Mesodermal cell (in vitro differentiated cells): ENCODE results near the gene SLC7A4.

Source experiments
- H3K27ac ChIP-seq: 2 replicates; pipeline ENCODE4 v1.7.0; 2013; ENCODE audit warnings: mild to moderate bottlenecking, low read depth, low read length, moderate library complexity; ENCODE audit not compliant: severe bottlenecking
- H3K36me3 ChIP-seq: 2 replicates; pipeline ENCODE4 v1.7.1; 2013; ENCODE audit warnings: mild to moderate bottlenecking, low read length, moderate library complexity; ENCODE audit not compliant: control insufficient read depth, insufficient read depth
- H3K4me1 ChIP-seq: one replicate; pipeline ENCODE4 v1.7.1; 2013; ENCODE audit warnings: mild to moderate bottlenecking, low read length; ENCODE audit not compliant: insufficient read depth, control insufficient read depth, poor library complexity, severe bottlenecking
- H3K4me3 ChIP-seq: 2 replicates; pipeline ENCODE4 v1.7.0; 2013; ENCODE audit warnings: low read length, control low read depth, mild to moderate bottlenecking; ENCODE audit not compliant: insufficient read depth, poor library complexity, severe bottlenecking; ENCODE audit errors: extremely low read depth
- H3K9me3 ChIP-seq: 2 replicates; pipeline ENCODE4 v1.7.1; 2013; ENCODE audit warnings: mild to moderate bottlenecking, low read length, moderate library complexity; ENCODE audit not compliant: control insufficient read depth
- WGBS, 2 experiments: methylation state at CpG; one replicate each; pipeline ENCODE4 v1.1.5; 2013; ENCODE audit warnings: missing lambda C conversion rate in 2 of 2; ENCODE audit not compliant: insufficient coverage in 2 of 2; 5-methylcytosine and 5-hydroxymethylcytosine counted together

Gene SLC7A4

DNA sequence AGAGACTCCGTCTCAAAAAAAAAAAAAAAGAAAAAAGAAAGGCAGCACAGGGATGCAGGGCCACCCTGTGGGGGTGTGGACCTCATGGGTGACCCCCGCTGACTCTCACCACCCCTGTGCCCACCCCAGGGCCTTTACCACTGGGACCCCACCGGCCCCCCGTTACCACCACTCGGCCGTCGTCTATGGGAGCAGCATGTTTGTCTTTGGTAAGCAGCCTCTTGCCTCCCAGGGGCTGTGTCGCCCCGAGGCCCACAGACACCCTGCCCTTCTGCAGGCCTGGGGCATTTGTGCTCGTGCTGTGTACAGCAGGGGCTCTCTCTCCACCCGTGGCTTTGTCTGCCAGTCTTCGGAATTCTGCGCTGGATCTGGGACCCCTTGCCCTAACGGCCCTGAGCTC is 45.0 kb downstream of the SLC7A4 start:
- Histone ChIP-seq H3K9me3 (no peaks in the 10 kb centered on the region), H3K4me3 (no peak overlapping the region), H3K27ac (no peak overlapping the region), H3K36me3 (peaks cover 70% of the 10 kb centered on the region), H3K4me1 (peaks cover 7% of the 10 kb centered on the region)
- 95 to 98% methylated on average over 6 to 12 of the region's 14 CpGs for WGBS, 2 experiments

DNA sequence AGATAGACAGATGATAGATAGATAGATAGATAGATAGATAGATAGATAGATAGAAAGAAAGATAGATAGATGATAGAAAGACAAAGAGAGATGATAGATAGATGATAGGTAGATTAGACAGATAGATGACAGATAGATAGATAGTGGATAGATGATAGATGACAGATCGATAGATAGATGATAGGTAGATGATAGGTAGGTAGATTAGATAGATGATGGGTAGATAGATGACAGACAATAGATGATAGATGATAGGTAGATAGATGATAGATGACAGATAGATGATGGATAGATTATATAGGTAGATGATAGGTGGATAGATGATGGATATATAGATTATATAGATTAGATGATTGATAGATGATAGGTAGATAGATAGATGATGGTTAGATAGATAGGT is 46.0 kb downstream of the SLC7A4 start:
- Histone ChIP-seq H3K4me3 (no peak overlapping the region), H3K9me3 (no peaks in the 10 kb centered on the region), H3K27ac (no peak overlapping the region), H3K36me3 (peaks cover 61% of the 10 kb centered on the region), H3K4me1 (peaks cover 9% of the 10 kb centered on the region)
- 88 to 92% methylated on average over 1 of the region's 1 CpG for WGBS, 2 experiments

GRCh38 chr22:20985720-20986119 is 46.6 kb downstream of the SLC7A4 start:
- Histone ChIP-seq H3K36me3 (peaks cover 54% of the 10 kb centered on the region), H3K9me3 (no peaks in the 10 kb centered on the region), H3K4me3 (no peak overlapping the region), H3K27ac (no peak overlapping the region), H3K4me1 (peaks cover 11% of the 10 kb centered on the region)
- 90 to 95% methylated on average over 7 of the region's 7 CpGs for WGBS, 2 experiments

DNA sequence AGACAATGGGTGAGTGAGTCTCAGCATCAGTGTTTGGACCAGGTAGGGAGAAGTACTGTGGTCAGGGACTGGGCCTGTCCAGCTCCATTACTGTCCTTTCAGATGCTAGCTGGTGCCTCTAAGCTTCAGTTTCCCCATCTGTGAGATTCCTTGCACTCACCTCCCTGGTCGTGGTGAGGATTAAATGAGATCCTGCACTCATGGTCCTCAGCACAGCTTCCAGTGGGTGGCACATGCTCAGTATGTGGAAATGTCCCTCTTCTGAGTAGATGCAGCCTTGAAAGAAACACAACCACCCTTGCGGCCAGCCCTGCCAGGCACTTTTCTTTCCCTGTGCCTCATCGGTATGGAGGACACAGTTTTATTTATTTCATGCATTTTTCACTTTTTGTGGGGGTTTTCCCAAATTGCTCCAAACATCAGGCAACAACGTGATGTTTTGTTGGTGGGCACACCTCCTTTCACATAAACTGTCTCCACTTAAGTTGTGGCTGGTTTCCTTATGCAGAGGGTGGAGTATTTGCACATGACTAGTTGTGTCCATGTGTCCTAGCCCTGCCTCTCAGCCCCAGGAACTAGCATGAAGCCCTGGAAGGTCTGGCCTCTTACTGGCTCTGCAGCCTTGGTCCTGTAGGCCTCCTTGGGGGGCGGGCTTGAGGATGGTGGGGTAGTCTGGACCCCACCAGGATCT is 49.1 kb downstream of the SLC7A4 start:
- H3K36me3 ChIP-seq: peaks cover 39% of the 10 kb centered on the region
- peaks cover 11% of the 10 kb centered on the region for H3K9me3 ChIP-seq
- H3K4me3 ChIP-seq: peak overlapping the region; percentile 83
- no peak overlapping the region for H3K27ac ChIP-seq
- WGBS, 2 experiments: 100% methylated on average over 1 to 3 of the region's 5 CpGs
- peaks cover 11% of the 10 kb centered on the region for H3K4me1 ChIP-seq

DNA sequence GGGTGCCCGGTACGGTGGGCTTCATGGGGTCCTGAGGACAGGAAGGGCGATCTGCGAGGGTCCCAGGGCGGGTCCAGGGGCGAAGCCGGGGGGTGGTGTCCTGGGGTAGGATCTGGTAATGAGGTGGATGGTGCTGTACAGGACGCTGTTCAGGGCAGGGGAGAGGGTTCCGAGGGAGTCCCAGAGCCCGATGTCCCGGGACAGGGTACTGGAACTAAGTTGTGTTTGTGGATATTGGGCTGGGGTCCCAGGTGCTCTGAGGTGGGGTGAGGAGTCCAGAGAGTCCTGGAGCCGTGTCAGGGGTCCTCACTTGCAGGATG is 49.8 kb downstream of the SLC7A4 start:
- Histone ChIP-seq H3K4me1 (peaks cover 11% of the 10 kb centered on the region), H3K4me3 (peak overlapping the region; percentile 83), H3K9me3 (peaks cover 12% of the 10 kb centered on the region), H3K36me3 (peaks cover 32% of the 10 kb centered on the region), H3K27ac (no peak overlapping the region)
- WGBS, 2 experiments: 9% methylated on average over 10 to 12 of the region's 12 CpGs

- peak within 1 kb of the TSS; percentile 83 for H3K4me3 ChIP-seq
- peak within 1 kb of the TSS; percentile 71 for H3K27ac ChIP-seq
- peaks cover 28% of the 10 kb centered on the region for H3K36me3 ChIP-seq
- WGBS, 2 experiments: 0 to 1% methylated on average over 75 to 76 of the region's 87 CpGs
- H3K4me1 ChIP-seq: peaks cover 11% of the 10 kb centered on the region
- H3K9me3 ChIP-seq: peaks cover 12% of the 10 kb centered on the region
Observed at GRCh38 chr22:20981787-20982562, 50.4 kb downstream of the SLC7A4 start, which contains the start of gene LZTR1. LZTR1 (plus strand) TSS chr22:20982297; CDS start chr22:20982372, 75 bp downstream.

- Histone ChIP-seq H3K36me3 (peaks cover 24% of the 10 kb centered on the region), H3K27ac (peak overlapping the region; percentile 71), H3K9me3 (peaks cover 12% of the 10 kb centered on the region), H3K4me3 (peak overlapping the region; percentile 83), H3K4me1 (peaks cover 11% of the 10 kb centered on the region)
- WGBS, 2 experiments: 75 to 100% methylated on average over 4 of the region's 10 CpGs
Observed at GRCh38 chr22:20980938-20981722, 51.2 kb downstream of the SLC7A4 start.

DNA sequence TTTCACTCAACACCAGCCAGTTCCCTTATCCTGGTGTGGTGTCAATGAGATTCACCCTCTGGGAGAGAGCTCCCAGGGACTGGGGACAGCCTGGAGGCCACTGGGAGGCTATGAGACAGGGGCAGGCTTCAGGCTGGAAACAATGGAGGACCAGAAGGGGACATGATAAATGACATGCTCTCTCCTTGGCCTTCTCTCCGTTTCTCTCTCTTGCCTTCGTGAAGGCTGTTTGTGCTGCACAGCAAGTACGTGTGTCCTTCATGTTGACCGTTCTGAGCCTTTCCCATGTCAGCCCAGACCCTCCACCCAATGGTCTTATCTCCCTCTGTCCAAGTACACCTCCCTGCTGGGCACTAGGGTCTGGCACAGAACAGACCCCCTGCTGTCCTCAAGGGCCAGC is 51.8 kb downstream of the SLC7A4 start:
- Histone ChIP-seq H3K27ac (no peak overlapping the region), H3K36me3 (peaks cover 18% of the 10 kb centered on the region), H3K4me1 (peaks cover 11% of the 10 kb centered on the region), H3K9me3 (peaks cover 12% of the 10 kb centered on the region), H3K4me3 (no peak overlapping the region)
- WGBS, 2 experiments: 82 to 90% methylated on average over 4 of the region's 4 CpGs

GRCh38 chr22:20979940-20980453 is 52.4 kb downstream of the SLC7A4 start:
- H3K4me1 ChIP-seq: peaks cover 11% of the 10 kb centered on the region
- no peak overlapping the region for H3K4me3 ChIP-seq
- no peak overlapping the region for H3K27ac ChIP-seq
- H3K9me3 ChIP-seq: peaks cover 12% of the 10 kb centered on the region
- WGBS, 2 experiments: 72 to 73% methylated on average over 9 to 10 of the region's 13 CpGs
- H3K36me3 ChIP-seq: peaks cover 14% of the 10 kb centered on the region

- Histone ChIP-seq H3K4me1 (peaks cover 11% of the 10 kb centered on the region), H3K4me3 (no peak overlapping the region), H3K27ac (no peak overlapping the region), H3K9me3 (peaks cover 12% of the 10 kb centered on the region), H3K36me3 (peaks cover 10% of the 10 kb centered on the region)
- WGBS, 2 experiments: 24 to 31% methylated on average over 28 to 36 of the region's 39 CpGs
Observed at GRCh38 chr22:20979243-20979809, 53.0 kb downstream of the SLC7A4 start.
